ENCODE measurements around the gene ADGB.

ADGB gene

GRCh38 chr6:146856296-146856695 is 257.5 kb downstream of the ADGB start:
- Histone ChIP-seq H3K9me3 (ENCODE audit: control insufficient read depth, low read length) (no peaks in the 10 kb centered on the region), H3K27me3 (replicated peaks; ENCODE audit: control insufficient read depth, insufficient read depth, low read length, poor library complexity, severe bottlenecking) (no peaks in the 10 kb centered on the region), H3K4me1 (ENCODE audit: control insufficient read depth, insufficient read depth, low read length, poor library complexity, severe bottlenecking) (no peaks in the 10 kb centered on the region), H3K36me3 (ENCODE audit: control insufficient read depth, insufficient read depth, low read length) (no peaks in the 10 kb centered on the region), H3K4me3 (ENCODE audit: insufficient read depth, low read depth, low read length, poor library complexity, severe bottlenecking) (no peak overlapping the region), H3K27ac (ENCODE audit: insufficient read depth, low read length, poor library complexity, severe bottlenecking) (no peak overlapping the region)
- DNase-seq, result no peak

GRCh38 chr6:146857180-146857979 is 258.6 kb downstream of the ADGB start:
- Histone ChIP-seq H3K9me3 (ENCODE audit: control insufficient read depth, low read length) (no peaks in the 10 kb centered on the region), H3K4me1 (ENCODE audit: control insufficient read depth, insufficient read depth, low read length, poor library complexity, severe bottlenecking) (no peaks in the 10 kb centered on the region), H3K4me3 (ENCODE audit: insufficient read depth, low read depth, low read length, poor library complexity, severe bottlenecking) (peak overlapping the region; percentile 22), H3K36me3 (ENCODE audit: control insufficient read depth, insufficient read depth, low read length) (no peaks in the 10 kb centered on the region), H3K27ac (ENCODE audit: insufficient read depth, low read length, poor library complexity, severe bottlenecking) (no peak overlapping the region), H3K27me3 (replicated peaks; ENCODE audit: control insufficient read depth, insufficient read depth, low read length, poor library complexity, severe bottlenecking) (no peaks in the 10 kb centered on the region)
- peak; percentile 26 to 55 (median 40) for DNase-seq

- no peaks in the 10 kb centered on the region for H3K36me3 ChIP-seq (ENCODE audit: control insufficient read depth, insufficient read depth, low read length)
- no peak for DNase-seq
- no peaks in the 10 kb centered on the region for H3K9me3 ChIP-seq (ENCODE audit: control insufficient read depth, low read length)
- no peak overlapping the region for H3K27ac ChIP-seq (ENCODE audit: insufficient read depth, low read length, poor library complexity, severe bottlenecking)
- no peak overlapping the region for H3K4me3 ChIP-seq (ENCODE audit: insufficient read depth, low read depth, low read length, poor library complexity, severe bottlenecking)
- no peaks in the 10 kb centered on the region for H3K27me3 ChIP-seq (replicated peaks; ENCODE audit: control insufficient read depth, insufficient read depth, low read length, poor library complexity, severe bottlenecking)
- no peaks in the 10 kb centered on the region for H3K4me1 ChIP-seq (ENCODE audit: control insufficient read depth, insufficient read depth, low read length, poor library complexity, severe bottlenecking)
Measured at GRCh38 chr6:146857980-146858347, 259.2 kb downstream of the ADGB start.

DNA sequence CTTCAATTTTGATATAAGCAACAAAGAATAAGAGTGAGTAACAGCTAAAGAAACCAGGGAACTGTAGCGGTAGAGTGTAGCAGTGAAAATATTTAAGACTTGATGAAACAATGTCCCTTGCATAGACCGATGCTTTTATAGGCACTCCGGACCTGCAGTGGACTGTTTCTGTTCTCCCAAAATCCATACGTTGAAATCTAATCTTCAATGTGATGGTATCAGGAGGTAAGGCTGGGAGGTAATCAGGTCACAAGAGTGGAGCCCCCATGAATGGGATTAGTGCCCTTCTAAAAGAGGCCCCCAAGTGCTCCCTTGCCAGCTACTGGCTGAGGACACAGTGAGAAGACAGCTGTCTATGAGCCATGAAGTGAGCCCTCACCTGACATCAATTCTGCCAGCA is 260.4 kb downstream of the ADGB start:
- H3K36me3 ChIP-seq (ENCODE audit: control insufficient read depth, insufficient read depth, low read length), result no peaks in the 10 kb centered on the region
- H3K4me1 ChIP-seq (ENCODE audit: control insufficient read depth, insufficient read depth, low read length, poor library complexity, severe bottlenecking), result no peaks in the 10 kb centered on the region
- DNase-seq, result no peak
- H3K9me3 ChIP-seq (ENCODE audit: control insufficient read depth, low read length), result no peaks in the 10 kb centered on the region
- H3K27me3 ChIP-seq (replicated peaks; ENCODE audit: control insufficient read depth, insufficient read depth, low read length, poor library complexity, severe bottlenecking), result no peaks in the 10 kb centered on the region
- H3K27ac ChIP-seq (ENCODE audit: insufficient read depth, low read length, poor library complexity, severe bottlenecking), result no peak overlapping the region
- no peak overlapping the region for H3K4me3 ChIP-seq (ENCODE audit: insufficient read depth, low read depth, low read length, poor library complexity, severe bottlenecking)

DNA sequence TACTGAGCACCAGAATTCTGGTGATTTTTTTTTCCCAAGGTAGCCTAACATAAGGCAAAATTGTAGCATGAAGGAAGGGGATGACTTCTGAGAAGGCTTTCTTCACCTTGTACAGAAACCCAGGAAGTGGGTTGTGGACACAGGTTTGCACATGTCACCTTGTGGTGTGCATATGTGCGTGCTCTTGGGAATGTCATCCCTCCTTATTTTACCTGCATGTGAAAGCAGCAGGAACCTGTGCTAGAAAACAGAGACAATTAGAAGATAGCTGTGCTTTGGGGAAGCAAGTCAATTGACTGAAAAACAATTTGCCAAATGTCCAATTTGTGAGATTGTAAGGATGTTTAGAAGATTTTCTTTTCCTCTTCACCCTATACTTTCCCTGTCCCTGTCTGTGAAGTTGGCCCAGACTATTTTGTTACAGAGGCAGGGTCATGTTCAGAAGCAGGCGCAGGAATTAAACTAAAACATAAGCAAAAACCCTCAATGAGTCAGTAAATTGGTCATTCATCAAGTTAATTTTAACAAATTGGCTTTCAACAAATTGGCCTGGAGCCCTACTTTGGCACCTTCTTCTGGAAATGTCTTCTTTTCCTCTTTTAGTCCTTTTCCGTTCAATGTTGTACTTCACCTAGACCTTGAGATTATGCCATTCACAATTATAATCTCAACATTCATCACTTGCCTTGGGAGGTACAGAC is 261.2 kb downstream of the ADGB start:
- Histone ChIP-seq H3K27ac (ENCODE audit: insufficient read depth, low read length, poor library complexity, severe bottlenecking) (no peak overlapping the region), H3K36me3 (ENCODE audit: control insufficient read depth, insufficient read depth, low read length) (no peaks in the 10 kb centered on the region), H3K4me1 (ENCODE audit: control insufficient read depth, insufficient read depth, low read length, poor library complexity, severe bottlenecking) (no peaks in the 10 kb centered on the region), H3K9me3 (ENCODE audit: control insufficient read depth, low read length) (no peaks in the 10 kb centered on the region), H3K27me3 (replicated peaks; ENCODE audit: control insufficient read depth, insufficient read depth, low read length, poor library complexity, severe bottlenecking) (no peaks in the 10 kb centered on the region), H3K4me3 (ENCODE audit: insufficient read depth, low read depth, low read length, poor library complexity, severe bottlenecking) (no peak overlapping the region)
- no peak for DNase-seq

- H3K36me3 ChIP-seq (ENCODE audit: control insufficient read depth, insufficient read depth, low read length), result no peaks in the 10 kb centered on the region
- H3K27ac ChIP-seq (ENCODE audit: insufficient read depth, low read length, poor library complexity, severe bottlenecking), result no peak overlapping the region
Measured at GRCh38 chr6:146860583-146860982, 261.8 kb downstream of the ADGB start.

DNA sequence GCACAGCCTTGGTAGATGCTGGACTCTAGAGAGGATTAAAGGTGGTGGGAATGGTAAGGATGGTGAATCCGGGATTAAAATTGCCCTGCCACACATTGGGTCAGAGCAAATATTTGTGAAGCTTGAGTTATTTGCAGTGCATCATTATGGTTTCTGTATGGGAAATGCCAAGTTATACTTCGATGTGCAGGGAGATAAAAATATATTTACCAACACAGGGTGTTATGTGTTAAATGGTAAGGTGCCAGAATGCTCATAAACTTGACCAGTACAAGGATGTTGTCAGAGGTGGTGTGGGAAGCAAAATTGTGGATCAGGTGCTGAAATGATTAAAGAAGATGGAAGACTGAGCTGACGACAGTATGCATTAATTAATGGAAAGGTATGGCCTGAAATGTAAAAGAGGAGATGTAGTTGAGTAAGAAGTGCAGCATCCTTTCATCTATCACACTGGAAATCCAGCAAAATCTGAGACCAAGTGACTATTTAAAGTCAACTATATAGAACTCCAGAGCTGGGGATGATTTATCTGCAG is 262.3 kb downstream of the ADGB start:
- no peaks in the 10 kb centered on the region for H3K9me3 ChIP-seq (ENCODE audit: control insufficient read depth, low read length)
- H3K27me3 ChIP-seq (replicated peaks; ENCODE audit: control insufficient read depth, insufficient read depth, low read length, poor library complexity, severe bottlenecking), result no peaks in the 10 kb centered on the region
- no peak overlapping the region for H3K27ac ChIP-seq (ENCODE audit: insufficient read depth, low read length, poor library complexity, severe bottlenecking)
- no peaks in the 10 kb centered on the region for H3K36me3 ChIP-seq (ENCODE audit: control insufficient read depth, insufficient read depth, low read length)
- H3K4me3 ChIP-seq (ENCODE audit: insufficient read depth, low read depth, low read length, poor library complexity, severe bottlenecking), result no peak overlapping the region
- no peak for DNase-seq
- no peaks in the 10 kb centered on the region for H3K4me1 ChIP-seq (ENCODE audit: control insufficient read depth, insufficient read depth, low read length, poor library complexity, severe bottlenecking)

More at GRCh38 chr6:146860583-146860982, 261.8 kb downstream of the ADGB start:
- Histone ChIP-seq H3K9me3 (ENCODE audit: control insufficient read depth, low read length) (no peaks in the 10 kb centered on the region), H3K4me3 (ENCODE audit: insufficient read depth, low read depth, low read length, poor library complexity, severe bottlenecking) (no peak overlapping the region), H3K27me3 (replicated peaks; ENCODE audit: control insufficient read depth, insufficient read depth, low read length, poor library complexity, severe bottlenecking) (no peaks in the 10 kb centered on the region), H3K4me1 (ENCODE audit: control insufficient read depth, insufficient read depth, low read length, poor library complexity, severe bottlenecking) (no peaks in the 10 kb centered on the region)
- no peak for DNase-seq

- no peak overlapping the region for H3K27ac ChIP-seq (ENCODE audit: insufficient read depth, low read length, poor library complexity, severe bottlenecking)
- no peak for DNase-seq
- no peaks in the 10 kb centered on the region for H3K9me3 ChIP-seq (ENCODE audit: control insufficient read depth, low read length)
Measured at GRCh38 chr6:146861716-146862115, 262.9 kb downstream of the ADGB start.

GRCh38 chr6:146862508-146862919 is 263.7 kb downstream of the ADGB start:
- Histone ChIP-seq H3K4me3 (ENCODE audit: insufficient read depth, low read depth, low read length, poor library complexity, severe bottlenecking) (no peak overlapping the region), H3K9me3 (ENCODE audit: control insufficient read depth, low read length) (no peaks in the 10 kb centered on the region), H3K36me3 (ENCODE audit: control insufficient read depth, insufficient read depth, low read length) (no peaks in the 10 kb centered on the region), H3K27me3 (replicated peaks; ENCODE audit: control insufficient read depth, insufficient read depth, low read length, poor library complexity, severe bottlenecking) (no peaks in the 10 kb centered on the region), H3K4me1 (ENCODE audit: control insufficient read depth, insufficient read depth, low read length, poor library complexity, severe bottlenecking) (no peaks in the 10 kb centered on the region), H3K27ac (ENCODE audit: insufficient read depth, low read length, poor library complexity, severe bottlenecking) (no peak overlapping the region)
- no peak for DNase-seq

More at GRCh38 chr6:146861716-146862115, 262.9 kb downstream of the ADGB start:
- no peaks in the 10 kb centered on the region for H3K27me3 ChIP-seq (replicated peaks; ENCODE audit: control insufficient read depth, insufficient read depth, low read length, poor library complexity, severe bottlenecking)
- H3K36me3 ChIP-seq (ENCODE audit: control insufficient read depth, insufficient read depth, low read length), result no peaks in the 10 kb centered on the region
- H3K4me3 ChIP-seq (ENCODE audit: insufficient read depth, low read depth, low read length, poor library complexity, severe bottlenecking), result no peak overlapping the region
- H3K4me1 ChIP-seq (ENCODE audit: control insufficient read depth, insufficient read depth, low read length, poor library complexity, severe bottlenecking), result no peaks in the 10 kb centered on the region

- no peak for DNase-seq
- no peaks in the 10 kb centered on the region for H3K9me3 ChIP-seq (ENCODE audit: control insufficient read depth, low read length)
- no peak overlapping the region for H3K4me3 ChIP-seq (ENCODE audit: insufficient read depth, low read depth, low read length, poor library complexity, severe bottlenecking)
- H3K36me3 ChIP-seq (ENCODE audit: control insufficient read depth, insufficient read depth, low read length), result no peaks in the 10 kb centered on the region
- no peaks in the 10 kb centered on the region for H3K27me3 ChIP-seq (replicated peaks; ENCODE audit: control insufficient read depth, insufficient read depth, low read length, poor library complexity, severe bottlenecking)
- no peaks in the 10 kb centered on the region for H3K4me1 ChIP-seq (ENCODE audit: control insufficient read depth, insufficient read depth, low read length, poor library complexity, severe bottlenecking)
- no peak overlapping the region for H3K27ac ChIP-seq (ENCODE audit: insufficient read depth, low read length, poor library complexity, severe bottlenecking)
Measured at GRCh38 chr6:146864300-146864699, 265.5 kb downstream of the ADGB start.
